ENCODE data around the gene PDZRN3.
A peak's percentile ranks its signal among the peaks of the same experiment; 100 is the strongest.

PDZRN3 gene

DNA sequence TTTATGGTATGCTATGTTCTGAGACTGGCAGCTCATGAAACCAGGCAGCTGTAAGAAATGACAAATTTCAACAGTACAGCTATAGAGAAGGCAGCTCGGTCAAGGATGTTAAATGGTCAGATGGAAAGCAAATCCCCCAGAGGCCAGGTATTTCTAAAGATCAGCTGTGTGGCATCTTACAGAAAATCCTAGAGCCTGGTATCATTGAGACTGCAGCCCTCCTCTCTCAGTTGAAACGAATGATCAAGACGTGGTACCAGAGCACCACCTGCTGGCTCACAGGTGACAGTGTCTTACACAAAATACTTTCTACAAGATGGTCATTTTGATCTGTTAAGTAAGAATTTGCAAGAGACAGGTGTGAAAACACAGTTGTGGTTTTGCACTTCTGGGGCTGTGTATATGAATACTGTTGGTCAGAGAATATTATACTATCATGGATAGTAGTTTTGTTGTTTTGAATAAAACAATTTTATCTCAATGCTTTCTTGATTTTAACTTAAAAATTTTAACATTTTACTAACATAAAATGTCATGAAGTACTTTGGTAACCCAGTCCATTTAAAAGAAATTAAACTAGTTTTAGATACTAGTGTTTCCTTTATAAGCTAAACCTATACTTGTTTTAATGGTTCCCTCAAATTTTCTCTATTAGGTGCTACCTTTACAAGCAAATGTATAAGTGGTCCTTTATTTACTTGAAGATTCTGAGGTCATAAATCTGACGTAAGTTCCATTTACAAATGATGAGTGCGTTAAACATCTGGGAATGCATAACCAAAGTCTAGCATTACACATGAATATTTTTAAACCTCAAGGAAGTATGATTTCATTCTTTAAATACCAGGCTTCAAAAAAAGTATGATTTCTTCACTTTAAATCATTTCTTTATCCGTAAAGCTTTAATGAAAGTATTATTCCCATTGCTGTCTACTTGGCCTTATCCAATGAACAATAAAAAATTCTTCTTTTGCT, 121.8 kb downstream of the PDZRN3 start:
- TF ChIP-seq POLR2AphosphoS5 (IDR thresholded peaks at IDR 0.05; ENCODE audit: low read depth) (no peak), REST (IDR thresholded peaks at IDR 0.05; ENCODE audit: insufficient replicate concordance, low read depth) (no peak), GABPA (IDR thresholded peaks at IDR 0.05; ENCODE audit: low read depth) (no peak), SPI1 (IDR thresholded peaks at IDR 0.05; ENCODE audit: borderline replicate concordance, low read depth) (no peak), CTCF (IDR thresholded peaks at IDR 0.05; ENCODE audit: insufficient read depth, low read length) (peak; percentile 63)
- H3K27ac ChIP-seq (replicated peaks), result no peak overlapping the region
- H3K27me3 ChIP-seq (ENCODE audit: insufficient read depth, poor library complexity, severe bottlenecking), result peaks cover 5% of the 10 kb centered on the region
- peak; percentile 38 to 56 for DNase-seq (ENCODE audit: low read depth in 1 of 2, low spot score in 1 of 2)
- H3K4me3 ChIP-seq (replicated peaks; ENCODE audit: insufficient read depth, low read length), result no peak overlapping the region

DNA sequence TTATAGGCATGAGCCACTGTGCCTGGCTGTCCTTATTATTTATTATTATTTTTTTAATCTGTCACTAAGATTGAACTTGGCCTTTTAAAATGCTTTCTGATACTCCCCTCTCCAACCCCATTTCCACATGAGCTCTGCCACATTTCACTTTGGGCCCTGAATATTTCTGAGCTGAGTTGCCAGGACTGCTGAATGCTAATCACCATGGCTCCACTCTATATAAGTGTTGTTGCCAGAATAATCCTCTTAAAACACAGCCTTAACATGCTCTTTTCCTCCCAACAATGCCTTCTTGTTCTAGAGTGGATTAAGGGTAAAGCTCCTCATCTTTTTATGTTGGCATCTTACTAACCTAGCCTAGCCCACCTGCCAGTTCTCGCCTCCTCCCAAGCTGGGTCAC, 124.4 kb downstream of the PDZRN3 start:
- Histone ChIP-seq H3K4me3 (replicated peaks; ENCODE audit: insufficient read depth, low read length) (no peak overlapping the region), H3K27ac (replicated peaks) (no peak overlapping the region), H3K27me3 (ENCODE audit: insufficient read depth, poor library complexity, severe bottlenecking) (peaks cover 5% of the 10 kb centered on the region)
- TF ChIP-seq GABPA (IDR thresholded peaks at IDR 0.05; ENCODE audit: low read depth) (no peak), REST (IDR thresholded peaks at IDR 0.05; ENCODE audit: insufficient replicate concordance, low read depth) (no peak), SPI1 (IDR thresholded peaks at IDR 0.05; ENCODE audit: borderline replicate concordance, low read depth) (no peak), POLR2AphosphoS5 (IDR thresholded peaks at IDR 0.05; ENCODE audit: low read depth) (no peak), CTCF (IDR thresholded peaks at IDR 0.05; ENCODE audit: insufficient read depth, low read length) (no peak)
- no peak for DNase-seq (ENCODE audit: low read depth in 1 of 2, low spot score in 1 of 2)

- Histone ChIP-seq H3K27me3 (ENCODE audit: insufficient read depth, poor library complexity, severe bottlenecking) (peaks cover 5% of the 10 kb centered on the region), H3K27ac (replicated peaks) (no peak overlapping the region), H3K4me3 (replicated peaks; ENCODE audit: insufficient read depth, low read length) (no peak overlapping the region)
- TF ChIP-seq GABPA (IDR thresholded peaks at IDR 0.05; ENCODE audit: low read depth) (no peak), CTCF (IDR thresholded peaks at IDR 0.05; ENCODE audit: insufficient read depth, low read length) (no peak), POLR2AphosphoS5 (IDR thresholded peaks at IDR 0.05; ENCODE audit: low read depth) (no peak), SPI1 (IDR thresholded peaks at IDR 0.05; ENCODE audit: borderline replicate concordance, low read depth) (no peak), REST (IDR thresholded peaks at IDR 0.05; ENCODE audit: insufficient replicate concordance, low read depth) (no peak)
- no peak for DNase-seq (ENCODE audit: low read depth in 1 of 2, low spot score in 1 of 2)
Measured at GRCh38 chr3:73499787-73500186, 125.0 kb downstream of the PDZRN3 start.
